ENCODE results near the gene BRWD1.

GRCh38 chr21:39186676-39187075, 126.8 kb downstream of the BRWD1 start:
- TF ChIP-seq, protein P1, sequence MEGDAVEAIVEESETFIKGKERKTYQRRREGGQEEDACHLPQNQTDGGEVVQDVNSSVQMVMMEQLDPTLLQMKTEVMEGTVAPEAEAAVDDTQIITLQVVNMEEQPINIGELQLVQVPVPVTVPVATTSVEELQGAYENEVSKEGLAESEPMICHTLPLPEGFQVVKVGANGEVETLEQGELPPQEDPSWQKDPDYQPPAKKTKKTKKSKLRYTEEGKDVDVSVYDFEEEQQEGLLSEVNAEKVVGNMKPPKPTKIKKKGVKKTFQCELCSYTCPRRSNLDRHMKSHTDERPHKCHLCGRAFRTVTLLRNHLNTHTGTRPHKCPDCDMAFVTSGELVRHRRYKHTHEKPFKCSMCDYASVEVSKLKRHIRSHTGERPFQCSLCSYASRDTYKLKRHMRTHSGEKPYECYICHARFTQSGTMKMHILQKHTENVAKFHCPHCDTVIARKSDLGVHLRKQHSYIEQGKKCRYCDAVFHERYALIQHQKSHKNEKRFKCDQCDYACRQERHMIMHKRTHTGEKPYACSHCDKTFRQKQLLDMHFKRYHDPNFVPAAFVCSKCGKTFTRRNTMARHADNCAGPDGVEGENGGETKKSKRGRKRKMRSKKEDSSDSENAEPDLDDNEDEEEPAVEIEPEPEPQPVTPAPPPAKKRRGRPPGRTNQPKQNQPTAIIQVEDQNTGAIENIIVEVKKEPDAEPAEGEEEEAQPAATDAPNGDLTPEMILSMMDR (IDR thresholded peaks at IDR 0.05; ENCODE audit: low read length) = no peak
- TF ChIP-seq EZH2 (IDR thresholded peaks at IDR 0.05; ENCODE audit: borderline replicate concordance, low read length) = no peak

Data from OCI-LY1 (cell line).